Measurements from ENCODE around the gene RAP1A.

RAP1A gene

GRCh38 chr1:111619635-111620440, at the start of gene RAP1A:
Gene RAP1A (plus strand): TSS chr1:111619789. CDS start chr1:111691361, 71,572 bp downstream.
- ATAC-seq: peak; percentile 80
- Mint-ChIP-seq H3K27ac (peak within 1 kb of the TSS; percentile 93), H3K27me3 (no peaks in the 10 kb centered on the region), H3K9me3 (no peaks in the 10 kb centered on the region), H3K4me1 (peaks cover 70% of the 10 kb centered on the region), H3K4me3 (peak within 1 kb of the TSS; percentile 86 to 96)
- DNase-seq: peak; percentile 86 to 89

GRCh38 chr1:111569913-111570312, 49.7 kb upstream of the RAP1A start:
- Mint-ChIP-seq H3K4me1 (peaks cover 14% of the 10 kb centered on the region), H3K27me3 (no peaks in the 10 kb centered on the region), H3K4me3 (no peak overlapping the region), H3K27ac (no peak overlapping the region), H3K9me3 (no peaks in the 10 kb centered on the region)
- no peak for DNase-seq
- ATAC-seq: no peak

GRCh38 chr1:111570781-111571181, 48.8 kb upstream of the RAP1A start:
- Mint-ChIP-seq H3K4me3 (peak overlapping the region in 1 of 2 donors; percentile 42), H3K9me3 (no peaks in the 10 kb centered on the region)
- peak; percentile 69 for ATAC-seq

GRCh38 chr1:111571239-111571638, 48.4 kb upstream of the RAP1A start:
- no peak for ATAC-seq
- H3K4me1 Mint-ChIP-seq: peaks cover 14% of the 10 kb centered on the region
- no peaks in the 10 kb centered on the region for H3K27me3 Mint-ChIP-seq
- DNase-seq: no peak
- H3K9me3 Mint-ChIP-seq: no peaks in the 10 kb centered on the region
- H3K4me3 Mint-ChIP-seq: peak overlapping the region in 1 of 2 donors; percentile 42
- H3K27ac Mint-ChIP-seq: peak overlapping the region in 1 of 2 donors; percentile 35

More at GRCh38 chr1:111570781-111571181, 48.8 kb upstream of the RAP1A start:
- H3K27me3 Mint-ChIP-seq: no peaks in the 10 kb centered on the region
- peaks cover 14% of the 10 kb centered on the region for H3K4me1 Mint-ChIP-seq
- DNase-seq: peak; percentile 24 to 32
- H3K27ac Mint-ChIP-seq: peak overlapping the region in 1 of 2 donors; percentile 35

- Mint-ChIP-seq H3K27me3 (no peaks in the 10 kb centered on the region), H3K9me3 (no peaks in the 10 kb centered on the region), H3K4me1 (peaks cover 14% of the 10 kb centered on the region), H3K27ac (no peak overlapping the region), H3K4me3 (no peak overlapping the region)
- DNase-seq (no peak), ATAC-seq (no peak)
Observed at GRCh38 chr1:111571987-111572386, 47.6 kb upstream of the RAP1A start.

GRCh38 chr1:111576547-111576946, 43.0 kb upstream of the RAP1A start:
- DNase-seq (no peak), ATAC-seq (no peak)
- Mint-ChIP-seq H3K27me3 (no peaks in the 10 kb centered on the region), H3K4me1 (no peaks in the 10 kb centered on the region), H3K9me3 (no peaks in the 10 kb centered on the region), H3K4me3 (no peak overlapping the region), H3K27ac (no peak overlapping the region)

- Mint-ChIP-seq H3K27me3 (no peaks in the 10 kb centered on the region), H3K9me3 (no peaks in the 10 kb centered on the region), H3K4me1 (no peaks in the 10 kb centered on the region), H3K4me3 (no peak overlapping the region), H3K27ac (no peak overlapping the region)
- DNase-seq (no peak), ATAC-seq (no peak)
Observed at GRCh38 chr1:111577814-111578213, 41.8 kb upstream of the RAP1A start.

- Mint-ChIP-seq H3K27me3 (no peaks in the 10 kb centered on the region), H3K9me3 (no peaks in the 10 kb centered on the region), H3K27ac (peak overlapping the region in 1 of 2 donors; percentile 5), H3K4me3 (no peak overlapping the region), H3K4me1 (no peaks in the 10 kb centered on the region)
- no peak for ATAC-seq
- DNase-seq: no peak
Observed at GRCh38 chr1:111581166-111581565, 38.4 kb upstream of the RAP1A start.

GRCh38 chr1:111582016-111582415, 37.6 kb upstream of the RAP1A start:
- H3K27ac Mint-ChIP-seq: no peak overlapping the region
- DNase-seq: no peak
- no peaks in the 10 kb centered on the region for H3K9me3 Mint-ChIP-seq
- no peak overlapping the region for H3K4me3 Mint-ChIP-seq
- H3K4me1 Mint-ChIP-seq: no peaks in the 10 kb centered on the region
- no peak for ATAC-seq
- H3K27me3 Mint-ChIP-seq: no peaks in the 10 kb centered on the region

- H3K4me1 Mint-ChIP-seq: no peaks in the 10 kb centered on the region
Observed at GRCh38 chr1:111582644-111583618, 36.7 kb upstream of the RAP1A start.

GRCh38 chr1:111585447-111586086, 34.0 kb upstream of the RAP1A start:
- Mint-ChIP-seq H3K27me3 (no peaks in the 10 kb centered on the region), H3K4me1 (no peaks in the 10 kb centered on the region), H3K9me3 (no peaks in the 10 kb centered on the region), H3K4me3 (no peak overlapping the region), H3K27ac (no peak overlapping the region)
- DNase-seq (no peak), ATAC-seq (no peak)

More at GRCh38 chr1:111582644-111583618, 36.7 kb upstream of the RAP1A start:
- ATAC-seq (no peak), DNase-seq (no peak)
- H3K27me3 Mint-ChIP-seq: no peaks in the 10 kb centered on the region
- no peak overlapping the region for H3K27ac Mint-ChIP-seq
- H3K4me3 Mint-ChIP-seq: no peak overlapping the region
- H3K9me3 Mint-ChIP-seq: no peaks in the 10 kb centered on the region

GRCh38 chr1:111586112-111586511, 33.5 kb upstream of the RAP1A start:
- Mint-ChIP-seq H3K4me1 (peaks cover 2% of the 10 kb centered on the region), H3K27me3 (no peaks in the 10 kb centered on the region), H3K27ac (no peak overlapping the region), H3K4me3 (no peak overlapping the region), H3K9me3 (no peaks in the 10 kb centered on the region)
- DNase-seq: no peak
- ATAC-seq: no peak

- no peaks in the 10 kb centered on the region for H3K27me3 Mint-ChIP-seq
- H3K4me1 Mint-ChIP-seq: peaks cover 17% of the 10 kb centered on the region
- ATAC-seq: no peak
- H3K27ac Mint-ChIP-seq: no peak overlapping the region
- no peak overlapping the region for H3K4me3 Mint-ChIP-seq
- DNase-seq: no peak
- no peaks in the 10 kb centered on the region for H3K9me3 Mint-ChIP-seq
Observed at GRCh38 chr1:111587509-111588174, 31.9 kb upstream of the RAP1A start.

GRCh38 chr1:111591937-111592336, 27.7 kb upstream of the RAP1A start:
- no peak overlapping the region for H3K27ac Mint-ChIP-seq

More at GRCh38 chr1:111591937-111592336, 27.7 kb upstream of the RAP1A start:
- no peak for ATAC-seq
- H3K27me3 Mint-ChIP-seq: no peaks in the 10 kb centered on the region
- DNase-seq: no peak
- no peaks in the 10 kb centered on the region for H3K9me3 Mint-ChIP-seq
- no peak overlapping the region for H3K4me3 Mint-ChIP-seq
- peaks cover 60% of the 10 kb centered on the region for H3K4me1 Mint-ChIP-seq

Measured in stimulated activated naive CD8-positive, alpha-beta T cell treated with anti-CD3 and anti-CD28 coated beads, Interleukin-15, amount 100 ng/mL, for 72 hours (primary cell).